ENCODE data around the gene TOP3B. TPM values are rescaled to one million over a fixed set of nuclear protein-coding genes. Genes with fewer than 3 reads are reported as not detected.

TOP3B gene
- total and polyA plus RNA-seq, 9 of the 15 experiments (the other 6 are each of a cell fraction or from before 2014, with no cell fraction given): 3.0 to 188 (median 112) TPM

DNA sequence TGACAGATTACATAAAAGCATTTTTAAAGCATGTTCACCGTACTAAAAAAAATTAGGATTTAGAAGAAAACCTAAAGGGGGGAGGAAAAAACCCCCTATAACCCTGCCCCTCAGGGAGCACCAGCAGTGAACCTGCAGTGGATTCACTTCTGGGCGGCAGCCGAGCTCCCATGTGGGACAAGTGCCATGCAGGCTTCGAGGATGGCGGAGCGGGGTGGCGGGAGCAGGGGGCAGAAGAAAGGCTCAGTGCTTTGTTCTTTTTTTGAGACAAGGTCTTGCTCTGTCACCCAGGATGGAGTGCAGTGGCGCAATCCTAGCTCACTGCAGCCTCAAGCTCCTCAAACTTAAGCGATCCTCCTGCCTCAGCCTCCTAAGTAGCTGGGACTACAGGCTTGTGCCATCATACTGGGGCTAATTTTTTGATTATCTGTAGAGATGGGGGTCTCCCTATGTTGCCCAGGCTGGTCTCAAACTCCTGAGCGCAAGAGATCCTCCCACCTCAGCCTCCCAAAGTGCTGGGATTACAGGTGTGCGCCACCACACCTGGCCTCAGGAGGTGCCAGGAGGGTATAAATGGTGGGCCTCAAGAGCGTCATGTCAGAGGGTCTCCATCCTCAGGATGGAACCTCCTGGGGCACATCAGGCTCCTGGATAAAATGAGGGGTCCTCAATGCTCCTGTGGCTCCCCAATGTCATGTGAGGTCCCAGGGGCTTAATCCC, 64.0 kb downstream of the TOP3B start (continued):
- TF ChIP-seq PATZ1 (CRISPR knock-in tag; IDR thresholded peaks at IDR 0.05; ENCODE audit: borderline replicate concordance): 0 out of 2 replicates have a peak, but pooled peaks have one; percentile 8
- TF ChIP-seq SNRNP70 (optimal IDR thresholded peaks at IDR 0.05; ENCODE audit: low read depth, low read length): no peak

DNA sequence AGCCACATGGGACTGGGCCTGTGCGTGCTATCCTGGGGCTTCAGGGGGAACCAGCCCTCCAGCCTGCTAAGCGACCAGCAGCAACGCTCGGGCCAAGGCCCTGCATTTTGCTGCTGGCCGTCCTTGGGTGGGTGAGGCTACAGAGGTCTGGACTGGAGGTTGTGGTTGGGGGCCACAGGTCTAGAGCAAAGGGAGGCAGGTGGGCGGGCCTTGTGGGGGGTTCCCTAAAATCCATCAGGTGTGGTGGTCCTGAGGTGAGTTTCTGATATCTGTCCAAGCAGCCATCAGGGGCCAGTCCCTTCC, 64.7 kb downstream of the TOP3B start:
- H3K27me3 ChIP-seq (ENCODE audit: control insufficient read depth in 2 of 2, insufficient read depth in 2 of 2, low read length in 2 of 2): no peaks in the 10 kb centered on the region
- H3K79me2 ChIP-seq (ENCODE audit: control insufficient read depth, insufficient read depth, low read length): no peaks in the 10 kb centered on the region
- ChIA-PET CTCF (ENCODE audit: low intra/inter-chr PET ratio) (no interaction called here), POLR2A (interaction anchor here (0.6 to 49.7 kb wide), 10 partner anchors 2 to 641 kb away, joined by 3 to 1041 read pairs (median 4); partner anchors contain the start of genes PPM1F and PRAME)
- H3K4me3 ChIP-seq: no peak overlapping the region
- peaks cover 32% of the 10 kb centered on the region for H4K20me1 ChIP-seq (replicated peaks; ENCODE audit: control insufficient read depth, insufficient read depth, low read length)
- WGBS (ENCODE audit: insufficient coverage, low coverage, missing lambda C conversion rate): 77% methylated on average over 6 of the region's 6 CpGs
- in situ Hi-C loops (cut with MboI): no loop called here
- FAIRE-seq: no peak
- intact Hi-C loops (cut with micrococcal nuclease): no loop called here
- no peaks in the 10 kb centered on the region for H3K9me3 ChIP-seq (replicated peaks; ENCODE audit: control insufficient read depth, insufficient read depth, low read depth, low read length)
- no peak for DNase-seq (ENCODE audit: extremely low read depth in 1 of 4, low spot score in 3 of 4)
- no peak overlapping the region for H2AFZ ChIP-seq (ENCODE audit: low read depth, low read length)
- H3K27ac ChIP-seq (ENCODE audit: extremely low read depth, low read depth, low read length): no peak overlapping the region
- no peaks in the 10 kb centered on the region for H3K36me3 ChIP-seq (ENCODE audit: control insufficient read depth, insufficient read depth, low read length)
- H3K4me2 ChIP-seq (ENCODE audit: insufficient read depth, low read length): no peak overlapping the region
- BruUV-seq (replicated peaks): no TSS peak
- H3K9me1 ChIP-seq (ENCODE audit: control insufficient read depth, insufficient read depth, low read length): no peaks in the 10 kb centered on the region
- ATAC-seq: no peak
- H3K9ac ChIP-seq (ENCODE audit: insufficient read depth in 1 of 2, low read depth in 2 of 2, low read length in 2 of 2): peak overlapping the region in 1 of 2 experiments; percentile 80; a peak in 2 of 4 replicates
- H3K4me1 ChIP-seq (replicated peaks in 1 of 2; ENCODE audit: control insufficient read depth in 2 of 2, insufficient read depth in 2 of 2, low read length in 2 of 2): peaks cover 0 to 44% of the 10 kb centered on the region in 2 experiments; a peak in 3 of 5 replicates
- TF ChIP-seq, protein P1, sequence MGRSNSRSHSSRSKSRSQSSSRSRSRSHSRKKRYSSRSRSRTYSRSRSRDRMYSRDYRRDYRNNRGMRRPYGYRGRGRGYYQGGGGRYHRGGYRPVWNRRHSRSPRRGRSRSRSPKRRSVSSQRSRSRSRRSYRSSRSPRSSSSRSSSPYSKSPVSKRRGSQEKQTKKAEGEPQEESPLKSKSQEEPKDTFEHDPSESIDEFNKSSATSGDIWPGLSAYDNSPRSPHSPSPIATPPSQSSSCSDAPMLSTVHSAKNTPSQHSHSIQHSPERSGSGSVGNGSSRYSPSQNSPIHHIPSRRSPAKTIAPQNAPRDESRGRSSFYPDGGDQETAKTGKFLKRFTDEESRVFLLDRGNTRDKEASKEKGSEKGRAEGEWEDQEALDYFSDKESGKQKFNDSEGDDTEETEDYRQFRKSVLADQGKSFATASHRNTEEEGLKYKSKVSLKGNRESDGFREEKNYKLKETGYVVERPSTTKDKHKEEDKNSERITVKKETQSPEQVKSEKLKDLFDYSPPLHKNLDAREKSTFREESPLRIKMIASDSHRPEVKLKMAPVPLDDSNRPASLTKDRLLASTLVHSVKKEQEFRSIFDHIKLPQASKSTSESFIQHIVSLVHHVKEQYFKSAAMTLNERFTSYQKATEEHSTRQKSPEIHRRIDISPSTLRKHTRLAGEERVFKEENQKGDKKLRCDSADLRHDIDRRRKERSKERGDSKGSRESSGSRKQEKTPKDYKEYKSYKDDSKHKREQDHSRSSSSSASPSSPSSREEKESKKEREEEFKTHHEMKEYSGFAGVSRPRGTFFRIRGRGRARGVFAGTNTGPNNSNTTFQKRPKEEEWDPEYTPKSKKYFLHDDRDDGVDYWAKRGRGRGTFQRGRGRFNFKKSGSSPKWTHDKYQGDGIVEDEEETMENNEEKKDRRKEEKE (IDR thresholded peaks at IDR 0.05; ENCODE audit: borderline replicate concordance in 1 of 2, control insufficient read depth in 1 of 2, low read depth in 2 of 2, low read length in 1 of 2): no peak
- TF ChIP-seq, protein P2, sequence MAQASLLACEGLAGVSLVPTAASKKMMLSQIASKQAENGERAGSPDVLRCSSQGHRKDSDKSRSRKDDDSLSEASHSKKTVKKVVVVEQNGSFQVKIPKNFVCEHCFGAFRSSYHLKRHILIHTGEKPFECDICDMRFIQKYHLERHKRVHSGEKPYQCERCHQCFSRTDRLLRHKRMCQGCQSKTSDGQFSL (CRISPR knock-in tag; IDR thresholded peaks at IDR 0.05): peak; percentile 75
- TF ChIP-seq, protein P2 (tag; IDR thresholded peaks at IDR 0.05): no peak
- TF ChIP-seq GABPB2 (CRISPR knock-in tag; conservative IDR thresholded peaks at IDR 0.05) (no peak), IRF2 (CRISPR knock-in tag; IDR thresholded peaks at IDR 0.05) (0 out of 2 replicates have a peak, but pooled peaks have one; percentile 62), MTF1 (CRISPR knock-in tag; IDR thresholded peaks at IDR 0.05; ENCODE audit: borderline replicate concordance) (no peak), ZNF431 (CRISPR knock-in tag; IDR thresholded peaks at IDR 0.05) (peak; percentile 53; the same call in 1 of the 2 replicates)
